KMS-11 (cell line): ENCODE data around the gene PROCR.
"Not testable (repeated sequence)": the region's sequence is repeated elsewhere in the genome, so short reads cannot be mapped to it uniquely, and the experiment has no call there.

Experiments
- H2AFZ ChIP-seq: fragments of 200-600 bp; sonication (generic); 2 replicates; pipeline ENCODE4 v1.6.1; 2016; ENCODE audit warnings: antibody characterized with exemption, mixed run types, low read depth
- H3K27ac ChIP-seq: fragments of 200-600 bp; sonication (generic); 2 replicates; pipeline ENCODE4 v1.6.1; 2016; ENCODE audit warnings: mild to moderate bottlenecking, mixed run types
- H3K27me3 ChIP-seq: fragments of 200-600 bp; sonication (generic); 2 replicates; pipeline ENCODE4 v1.6.1; 2017; ENCODE audit warnings: mild to moderate bottlenecking, low read depth, mixed run types, moderate library complexity; ENCODE audit not compliant: insufficient read depth
- H3K36me3 ChIP-seq: fragments of 200-600 bp; sonication (generic); 2 replicates; pipeline ENCODE4 v1.6.1; 2017; ENCODE audit warnings: mild to moderate bottlenecking, mixed run types; ENCODE audit not compliant: insufficient read depth
- H3K4me1 ChIP-seq: fragments of 200-600 bp; sonication (generic); 2 replicates; pipeline ENCODE4 v1.6.1; 2016; ENCODE audit warnings: mild to moderate bottlenecking, low read depth, mixed run types; ENCODE audit not compliant: poor library complexity, severe bottlenecking
- H3K4me2 ChIP-seq: fragments of 200-600 bp; sonication (generic); 2 replicates; pipeline ENCODE4 v1.7.0; 2016; ENCODE audit warnings: mild to moderate bottlenecking, mixed run types
- H3K4me3 ChIP-seq: fragments of 200-600 bp; sonication (generic); IDR thresholded peaks from 2 replicates; pipeline ENCODE4 v1.6.1; 2017; ENCODE audit warnings: low read depth, low read length, mixed read lengths; ENCODE audit not compliant: insufficient read depth
- H3K79me2 ChIP-seq: fragments of 200-600 bp; sonication (generic); 2 replicates; pipeline ENCODE4 v1.6.1; 2016; ENCODE audit warnings: low read depth, mixed run types; ENCODE audit not compliant: insufficient read depth
- H3K9ac ChIP-seq: fragments of 200-600 bp; sonication (generic); 2 replicates; pipeline ENCODE4 v1.6.1; 2016; ENCODE audit warnings: mild to moderate bottlenecking, mixed run types
- H4K20me1 ChIP-seq: fragments of 200-600 bp; sonication (generic); 2 replicates; pipeline ENCODE4 v1.6.1; 2016; ENCODE audit warnings: mild to moderate bottlenecking, mixed run types; ENCODE audit not compliant: insufficient read depth
- CTCF ChIP-seq: fragments of 200-600 bp; sonication (generic); conservative IDR thresholded peaks from 2 replicates; pipeline ENCODE4 v1.6.1; 2017; ENCODE audit warnings: low read depth, mild to moderate bottlenecking, antibody characterized with exemption, low read length, moderate library complexity, mixed read lengths

PROCR gene

GRCh38 chr20:35176132-35176531 lies 4.3 kb downstream of the PROCR start:
- Histone ChIP-seq H3K79me2 (no peaks in the 10 kb centered on the region), H3K36me3 (no peaks in the 10 kb centered on the region), H3K9ac (no peak overlapping the region), H3K27me3 (no peaks in the 10 kb centered on the region), H3K4me2 (no peak overlapping the region), H3K27ac (no peak overlapping the region), H2AFZ (no peak overlapping the region), H3K4me1 (no peaks in the 10 kb centered on the region), H4K20me1 (no peaks in the 10 kb centered on the region), H3K4me3 (no peak overlapping the region)
- no peak for TF ChIP-seq CTCF

- Histone ChIP-seq H3K27ac (no peak overlapping the region), H3K4me3 (no peak overlapping the region), H3K9ac (no peak overlapping the region), H2AFZ (no peak overlapping the region), H3K79me2 (no peaks in the 10 kb centered on the region), H3K4me2 (no peak overlapping the region), H4K20me1 (no peaks in the 10 kb centered on the region), H3K36me3 (no peaks in the 10 kb centered on the region), H3K4me1 (no peaks in the 10 kb centered on the region), H3K27me3 (no peaks in the 10 kb centered on the region)
- no peak for TF ChIP-seq CTCF
Observed at GRCh38 chr20:35179292-35180212, 7.7 kb downstream of the PROCR start.

- H4K20me1 ChIP-seq: no peaks in the 10 kb centered on the region
- H3K36me3 ChIP-seq: no peaks in the 10 kb centered on the region
- no peak overlapping the region for H3K4me2 ChIP-seq
- no peaks in the 10 kb centered on the region for H3K79me2 ChIP-seq
- H3K27me3 ChIP-seq: no peaks in the 10 kb centered on the region
- no peaks in the 10 kb centered on the region for H3K4me1 ChIP-seq
- H3K27ac ChIP-seq: no peak overlapping the region
- no peak overlapping the region for H3K4me3 ChIP-seq
- H3K9ac ChIP-seq: no peak overlapping the region
- H2AFZ ChIP-seq: no peak overlapping the region
- TF ChIP-seq CTCF: no peak
Observed at GRCh38 chr20:35180266-35180665, 8.4 kb downstream of the PROCR start.

- H2AFZ ChIP-seq: no peak overlapping the region
- H4K20me1 ChIP-seq: no peaks in the 10 kb centered on the region
- no peak overlapping the region for H3K4me3 ChIP-seq
- no peak overlapping the region for H3K4me2 ChIP-seq
- no peak for TF ChIP-seq CTCF
- no peaks in the 10 kb centered on the region for H3K79me2 ChIP-seq
- no peak overlapping the region for H3K27ac ChIP-seq
- H3K27me3 ChIP-seq: no peaks in the 10 kb centered on the region
- H3K9ac ChIP-seq: no peak overlapping the region
- H3K4me1 ChIP-seq: no peaks in the 10 kb centered on the region
- H3K36me3 ChIP-seq: no peaks in the 10 kb centered on the region
Observed at GRCh38 chr20:35181731-35182130, 9.9 kb downstream of the PROCR start.

GRCh38 chr20:35186691-35187289 lies 14.9 kb downstream of the PROCR start:
- H3K27me3 ChIP-seq, H3K4me3 ChIP-seq, H3K4me1 ChIP-seq, H3K9ac ChIP-seq, H4K20me1 ChIP-seq, H3K27ac ChIP-seq, H3K36me3 ChIP-seq, H2AFZ ChIP-seq, H3K79me2 ChIP-seq, H3K4me2 ChIP-seq: not testable (repeated sequence)
